K562 (cell line): ENCODE results near the gene UMODL1.

Experiments used
- ATF1 ChIP-seq, 2 experiments: fragments of 450-650 bp in 1 of 2; IDR thresholded peaks; 2 replicates each; pipeline ENCODE4 v1.6.1; 2016; ENCODE audit warnings: missing compliant biosample characterization in 1 of 2, missing genetic modification characterization in 1 of 2
- CSDE1 ChIP-seq, 2 experiments: fragments of 450-650 bp; IDR thresholded peaks; 2 replicates each; pipeline ENCODE4 v1.6.1; 2016; ENCODE audit warnings: mild to moderate bottlenecking in 1 of 2
- POLR2A ChIP-seq: fragments of 450-650 bp; conservative IDR thresholded peaks from 2 replicates; pipeline ENCODE4 v1.6.1; 2016
- RBM22 ChIP-seq: fragments of 200-400 bp; formaldehyde crosslinking; IDR thresholded peaks from 2 replicates; pipeline ENCODE4 v1.6.1; 2018; ENCODE audit warnings: low read length, low read depth; ENCODE audit not compliant: poor library complexity, severe bottlenecking

DNA sequence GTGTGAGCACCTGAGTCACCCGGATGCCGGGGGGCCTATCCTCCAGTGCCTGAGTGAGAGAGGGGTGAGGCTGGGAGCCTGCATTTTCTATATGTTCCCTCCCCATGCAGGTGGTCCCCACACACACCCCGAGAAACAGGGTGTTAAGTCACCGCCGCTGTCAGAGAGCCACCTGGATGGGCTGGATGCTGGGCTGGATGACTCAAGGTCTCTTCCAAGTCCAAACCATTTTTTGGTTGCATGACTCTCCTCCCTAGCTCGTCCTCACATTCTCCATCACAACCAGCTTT lies 2.9 kb upstream of the UMODL1 start:
- TF ChIP-seq RBM22 (no peak), ATF1 (CRISPR knock-in tag; IDR thresholded peaks at IDR 0.05) (no peak), ATF1 (tag; IDR thresholded peaks at IDR 0.05) (no peak), CSDE1 (IDR thresholded peaks at IDR 0.05) (no peak), POLR2A (no peak)
